Spleen (tissue), 7 donors: ENCODE data around the gene ALCAM.

ENCODE experiments used
- CTCF ChIP-seq, 11 experiments: fragments of 200-600 bp in 7 of 11; fragments of 450-650 bp in 4 of 11; sonication (generic) in 4 of 11; IDR thresholded peaks in 8 of 11; conservative IDR thresholded peaks in 3 of 11; 1 replicate in 7 of 11; 2 replicates in 4 of 11; pipeline versions ENCODE4 v1.4.0 to v1.8.0; 2016 to 2021; ENCODE audit warnings: antibody characterized with exemption in 11 of 11, inconsistent platforms in 4 of 11, mild to moderate bottlenecking in 1 of 11
- POLR2A ChIP-seq, 3 donors: fragments of 450-650 bp; IDR thresholded peaks; one replicate each; pipeline ENCODE4 v1.5.1; 2017; ENCODE audit warnings: antibody characterized with exemption in 3 of 3, mild to moderate bottlenecking in 1 of 3
- POLR2AphosphoS5 ChIP-seq, 3 donors: sonication (generic); formaldehyde crosslinking; IDR thresholded peaks; one replicate each; pipeline ENCODE4 v1.5.1; 2017; ENCODE audit warnings: antibody characterized with exemption in 3 of 3
- donor health status: DM: no; HTN: no; CAD: no; lungs with moderate emphysema.
- donor health status: DM: no; HTN: no; CAD: no.
- donor health status: DM: no; HTN: no; CAD: no.

GRCh38 chr3:105529456-105529855, 162.7 kb downstream of the ALCAM start:
- TF ChIP-seq CTCF (IDR thresholded peaks at IDR 0.05 in 8 of 11, conservative IDR thresholded peaks at IDR 0.05 in 3 of 11) = no peak
- TF ChIP-seq POLR2A (IDR thresholded peaks at IDR 0.05) = no peak
- TF ChIP-seq POLR2AphosphoS5 (IDR thresholded peaks at IDR 0.05) = no peak
